DMS153 treated with DMSO at 0.1 percent for 48 hours (cell line): ENCODE measurements around the gene MYO10.

Source experiments
- DNase-seq: peaks from one replicate; lab custom pipeline; 2025; ENCODE audit not compliant: unreplicated experiment; lab: John Stamatoyannopoulos, UW

MYO10 gene

GRCh38 chr5:16826379-16827125 lies 109.5 kb downstream of the MYO10 start:
- DNase-seq = no peak

DNA sequence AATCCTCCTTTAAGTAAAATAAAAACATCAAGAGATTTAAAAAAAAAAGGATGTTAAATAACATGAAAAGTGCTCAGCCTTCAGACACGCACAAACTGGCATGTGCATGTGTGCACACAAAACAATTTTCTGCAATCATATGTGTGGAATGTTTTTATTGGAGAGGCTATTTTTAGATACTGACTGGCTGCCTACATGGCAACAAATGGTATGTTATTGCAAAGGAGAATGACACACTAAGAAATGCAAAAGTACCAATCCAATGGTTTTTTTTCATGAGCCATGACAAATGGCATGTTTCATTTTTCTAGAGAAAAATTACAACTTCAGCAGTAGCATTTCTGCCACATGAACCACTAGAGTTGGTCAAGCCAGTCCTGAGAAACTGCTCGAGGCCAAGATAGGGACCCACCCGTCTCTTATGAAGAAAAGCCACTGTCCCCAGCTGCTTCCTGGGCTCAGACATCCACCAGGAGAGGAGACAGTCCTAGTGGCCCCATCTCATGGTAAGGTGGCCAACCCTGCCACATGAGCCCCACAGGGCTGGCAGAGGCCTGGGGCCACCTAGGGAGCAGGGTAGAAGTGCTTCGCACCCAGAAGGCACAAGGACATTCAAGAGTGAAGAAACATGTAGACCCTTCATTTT lies 116.4 kb downstream of the MYO10 start:
- DNase-seq = no peak

GRCh38 chr5:16815432-16815831 lies 120.7 kb downstream of the MYO10 start:
- DNase-seq = no peak

DNA sequence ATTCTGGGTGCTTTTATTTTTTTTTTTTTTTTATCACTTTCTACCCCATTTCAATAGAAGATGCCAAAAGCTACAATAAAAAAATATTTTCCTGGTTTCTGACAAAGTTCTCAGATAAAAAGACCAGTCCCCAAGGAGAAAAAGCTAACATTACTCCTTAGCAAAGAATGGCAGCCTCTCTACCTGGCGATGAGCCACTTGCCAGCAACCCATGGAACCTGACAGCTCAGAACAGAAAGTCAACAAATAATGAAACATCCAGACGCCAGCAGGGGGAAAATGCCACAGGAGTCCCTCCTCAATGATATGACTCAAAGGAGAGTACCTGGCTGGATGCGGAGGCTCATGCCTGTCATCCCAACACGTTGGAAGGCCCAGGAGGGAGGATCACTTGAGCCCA lies 123.2 kb downstream of the MYO10 start:
- peak; percentile 21 for DNase-seq

GRCh38 chr5:16812448-16812847 lies 123.6 kb downstream of the MYO10 start:
- no peak for DNase-seq

DNA sequence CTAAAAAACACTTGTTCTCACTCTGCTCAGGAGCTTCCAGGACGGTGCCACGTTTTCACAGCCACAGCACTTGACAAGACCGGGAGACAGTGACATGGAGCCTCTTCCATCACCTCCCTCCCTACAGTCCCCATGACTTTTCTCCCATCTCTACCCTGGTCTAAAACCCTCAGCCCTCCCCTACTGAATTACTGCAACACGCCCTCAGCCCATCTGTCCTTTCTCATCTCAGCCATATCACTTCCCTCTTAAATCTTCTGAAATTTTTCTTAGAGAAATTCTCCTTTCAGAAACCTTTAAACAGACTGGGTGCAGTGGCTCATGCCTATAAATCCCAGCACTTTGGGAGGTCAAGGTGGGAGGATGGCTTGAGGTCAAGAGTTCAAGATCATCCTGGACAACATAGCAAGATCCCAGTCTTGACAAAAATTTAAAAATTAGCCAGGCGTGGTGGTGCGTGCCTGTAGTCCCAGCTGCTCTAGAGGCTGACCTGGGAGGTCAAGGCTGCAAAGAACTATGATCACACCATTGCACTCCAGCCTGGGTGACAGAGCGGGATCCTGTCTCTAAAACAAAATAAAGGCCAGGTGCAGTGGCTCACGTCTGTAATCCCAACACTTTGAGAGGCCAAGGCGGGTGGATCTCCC lies 125.8 kb downstream of the MYO10 start:
- DNase-seq = no peak

DNA sequence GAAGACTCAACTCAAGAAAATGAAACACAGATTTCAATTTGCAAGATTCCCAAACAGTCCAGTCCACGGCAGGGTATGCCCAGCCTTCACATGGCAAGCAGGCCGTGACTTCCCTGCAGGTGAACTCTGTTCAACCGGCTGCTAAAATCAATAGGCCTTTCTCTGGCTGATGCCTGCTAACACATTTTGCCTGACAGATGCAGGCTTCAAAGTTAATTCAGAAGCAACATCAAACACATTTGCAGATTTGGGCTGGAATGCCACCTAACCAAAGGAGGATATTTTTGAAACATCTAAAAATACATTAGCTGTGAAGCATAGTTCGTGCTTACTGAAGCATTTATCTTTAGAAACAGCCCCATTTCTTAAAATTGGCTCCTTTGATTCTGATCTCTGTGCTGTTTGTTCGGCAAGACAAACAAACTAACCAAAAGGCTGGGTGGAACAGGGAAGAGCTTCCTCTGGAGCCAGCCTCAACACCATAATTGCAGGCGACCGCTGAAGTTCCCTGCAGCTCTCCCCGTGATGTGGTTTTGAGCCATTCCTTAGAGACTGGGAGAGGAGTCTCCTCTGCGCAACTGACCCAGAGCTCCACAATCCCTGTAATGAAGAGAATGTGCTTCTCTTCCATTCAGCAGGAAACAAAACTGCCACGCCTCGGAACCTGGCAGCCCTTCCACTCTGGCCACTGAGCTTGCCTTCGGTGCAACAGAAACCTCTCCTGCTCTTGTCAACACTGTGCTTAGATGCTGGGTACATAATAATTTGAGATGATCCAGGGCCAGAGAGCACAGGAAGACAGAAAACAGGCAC lies 126.5 kb downstream of the MYO10 start:
- no peak for DNase-seq

GRCh38 chr5:16809010-16809394 lies 127.1 kb downstream of the MYO10 start:
- no peak for DNase-seq

- DNase-seq = no peak
Observed at GRCh38 chr5:16808021-16808420, 128.1 kb downstream of the MYO10 start.

- no peak for DNase-seq
Observed at GRCh38 chr5:16807547-16807864, 128.6 kb downstream of the MYO10 start.

DNA sequence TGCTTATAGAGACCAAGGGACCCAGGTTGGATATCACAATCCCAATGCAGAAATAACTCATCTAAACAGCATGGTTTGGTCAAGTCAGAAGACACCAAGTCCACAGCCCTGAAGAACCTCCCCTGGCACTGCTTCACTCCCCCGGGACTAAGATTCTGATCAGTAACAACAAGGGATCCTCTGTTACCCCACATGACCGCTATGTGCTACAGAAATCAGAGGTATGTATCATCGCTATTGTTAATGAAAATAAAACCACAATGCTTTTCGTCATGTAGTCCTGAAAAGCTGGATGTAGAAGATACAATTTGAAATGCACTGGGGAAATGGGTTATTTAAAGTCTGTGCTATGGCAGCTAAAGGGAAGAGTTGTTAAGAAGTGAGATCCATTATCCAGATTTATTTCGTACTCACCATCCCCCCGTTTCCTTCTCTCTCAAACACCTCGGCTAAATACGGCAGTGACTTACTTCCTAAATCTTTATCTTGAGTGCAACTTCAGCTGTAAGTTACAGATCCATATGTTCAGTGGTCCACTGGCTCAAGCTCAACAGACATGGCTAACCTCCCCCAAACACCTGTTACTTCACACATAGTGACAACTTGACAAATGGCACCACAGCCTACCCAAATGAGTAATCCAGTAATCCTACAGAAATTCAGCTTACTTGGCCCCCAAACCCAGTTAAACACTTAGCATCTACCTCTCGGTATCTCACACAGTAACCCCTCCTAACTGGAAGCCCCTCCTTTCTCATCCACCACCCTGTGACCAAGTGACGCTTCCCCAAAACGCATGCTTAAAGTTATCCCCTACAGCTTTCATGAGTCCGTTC lies 129.2 kb downstream of the MYO10 start:
- no peak for DNase-seq

DNA sequence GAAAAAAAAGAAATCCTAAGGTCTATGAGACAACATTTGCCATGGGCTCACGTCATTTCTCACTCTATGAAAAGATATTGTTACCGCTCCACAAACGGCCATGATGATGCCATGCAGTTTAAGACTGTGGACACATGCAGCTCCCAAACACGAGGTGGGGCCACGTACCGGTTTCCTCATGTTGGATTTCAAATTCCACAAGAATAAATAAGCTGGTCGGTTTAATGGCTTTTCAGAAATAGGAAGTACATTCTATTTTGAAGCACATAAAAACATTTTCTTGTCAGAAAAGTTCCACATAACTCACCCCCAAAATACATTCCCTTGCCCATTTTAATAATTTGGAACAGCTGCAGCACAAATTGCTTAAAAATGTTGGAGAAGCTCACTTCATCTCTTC lies 130.6 kb downstream of the MYO10 start:
- DNase-seq = no peak

DNA sequence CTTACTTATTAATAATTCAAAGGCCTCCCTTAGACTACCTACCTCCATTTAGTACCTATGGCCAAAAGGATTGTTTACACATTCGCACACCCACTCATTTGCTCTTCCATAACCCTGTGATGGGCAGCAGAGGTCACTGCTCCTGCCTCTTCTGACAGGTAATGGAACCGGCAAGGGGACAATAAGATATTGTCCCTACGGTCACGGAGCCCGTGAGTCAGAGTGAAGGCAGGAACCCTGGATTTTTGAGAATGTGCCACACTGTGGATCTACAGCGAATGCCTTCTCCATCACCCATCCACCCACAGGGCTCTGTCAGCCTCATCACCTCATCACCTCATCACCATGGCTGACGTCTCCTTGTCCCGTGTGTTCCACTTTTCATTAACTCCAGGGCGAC lies 132.3 kb downstream of the MYO10 start:
- DNase-seq = no peak

DNA sequence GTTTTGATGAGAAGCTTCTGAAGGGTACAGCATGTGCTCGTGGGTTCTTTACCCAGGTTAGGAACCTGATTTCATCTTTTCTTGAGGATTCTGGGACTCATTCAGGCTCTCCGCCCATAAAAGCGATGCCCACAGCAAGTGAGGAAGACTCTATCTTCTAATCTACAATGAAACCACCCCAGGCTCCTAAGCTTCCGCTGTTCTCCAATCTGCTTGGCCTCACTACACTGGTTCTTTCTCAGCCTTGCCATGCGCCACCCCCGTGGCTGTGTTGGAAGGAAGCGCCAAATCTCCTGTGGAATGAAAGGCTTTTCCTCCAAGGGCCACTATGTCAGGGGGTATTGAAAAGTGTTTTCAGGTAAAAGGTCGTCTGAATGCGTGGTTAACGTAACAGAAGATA lies 135.6 kb downstream of the MYO10 start:
- DNase-seq = no peak

DNA sequence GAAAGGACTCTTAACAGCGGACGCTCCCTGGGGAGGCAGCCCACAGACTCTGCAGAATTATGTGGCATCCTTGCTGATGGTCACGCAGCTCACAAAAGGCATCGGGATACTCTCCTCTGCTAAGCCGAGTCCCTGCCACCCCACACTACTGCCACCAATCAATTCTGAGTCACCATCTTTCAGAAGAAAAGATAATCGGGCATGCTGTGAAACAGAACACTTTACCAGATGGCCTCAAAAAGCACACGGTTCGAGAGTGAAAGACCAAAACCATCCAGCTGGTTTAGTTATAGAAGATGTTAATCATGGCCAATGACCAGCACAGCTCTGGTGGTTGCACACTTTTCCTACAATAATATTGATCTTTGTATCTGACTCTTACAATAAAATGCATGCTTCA lies 136.3 kb downstream of the MYO10 start:
- DNase-seq = no peak

DNA sequence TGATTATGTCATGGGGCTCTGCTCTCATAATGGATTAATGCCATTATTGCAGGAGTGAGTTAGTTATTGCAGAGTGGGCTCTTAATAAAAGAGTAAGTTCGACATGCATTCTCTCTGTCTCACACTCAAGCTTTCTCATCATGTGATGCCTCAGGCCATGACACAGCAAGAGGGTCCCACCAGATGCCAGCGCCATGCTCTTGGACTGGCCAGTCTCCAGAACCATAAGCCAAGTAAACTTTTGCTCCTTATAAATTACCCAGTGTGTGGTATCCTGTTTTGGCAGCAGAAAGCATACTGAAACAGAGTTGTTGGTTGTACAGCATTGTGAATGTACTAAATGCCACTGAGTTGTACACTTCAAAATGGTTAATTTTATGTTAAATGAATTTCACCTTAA lies 138.1 kb downstream of the MYO10 start:
- DNase-seq = no peak

- no peak for DNase-seq
Observed at GRCh38 chr5:16794269-16794913, 141.7 kb downstream of the MYO10 start.

DNA sequence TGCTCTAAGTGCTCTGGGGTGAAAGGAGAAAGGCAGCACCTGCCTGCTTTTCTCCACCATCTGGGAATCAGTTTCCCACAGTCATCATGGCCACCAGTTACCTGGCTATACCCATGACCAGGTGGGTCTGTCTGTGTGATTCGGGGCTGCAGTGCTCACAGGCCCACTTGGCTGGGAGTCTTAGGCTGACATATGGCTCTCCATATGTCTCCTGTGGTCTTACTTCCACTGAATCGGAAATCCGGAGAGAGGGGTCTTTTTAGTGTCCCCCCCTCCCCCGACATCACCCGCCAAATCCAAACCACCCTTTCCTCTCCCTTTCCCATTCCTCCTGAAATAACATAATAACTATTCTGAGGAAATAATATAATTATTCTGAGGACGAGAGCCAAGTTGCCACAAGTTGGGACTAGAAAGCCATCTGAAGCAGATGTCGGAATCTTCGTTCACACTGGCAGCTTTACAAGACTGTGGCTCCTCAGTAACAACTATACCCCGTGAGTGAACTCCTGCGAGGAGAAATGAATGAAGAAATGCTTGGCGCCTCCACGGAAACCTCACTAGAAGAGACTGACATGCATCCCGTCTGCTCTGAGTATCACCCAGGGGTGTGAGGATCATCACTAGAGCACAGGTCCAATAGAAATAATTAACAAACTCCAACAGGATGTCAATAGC lies 143.4 kb downstream of the MYO10 start:
- no peak for DNase-seq

- DNase-seq = no peak
Observed at GRCh38 chr5:16791904-16792597, 144.0 kb downstream of the MYO10 start.
